Sigmoid colon (tissue), 7 donors: ENCODE measurements around the gene ZIM2. TPM values are rescaled to one million over a fixed set of nuclear protein-coding genes. Genes with fewer than 3 reads are reported as not detected.
A peak's percentile ranks its signal among the peaks of the same experiment; 100 is the strongest.

ENCODE experiments used
- DNase-seq: peaks from one replicate; pipeline ENCODE4 v3.0.0-alpha.2; 2019
- H3K27ac ChIP-seq, 4 donors: fragments of 200-600 bp; sonication (generic); one replicate each; pipeline ENCODE4 v1.5.1; 2016 to 2019; ENCODE audit warnings: mild to moderate bottlenecking in 1 of 4
- H3K27me3 ChIP-seq, 3 donors: fragments of 200-600 bp; sonication (generic); one replicate each; pipeline ENCODE4 v1.5.1; 2019; ENCODE audit warnings: mild to moderate bottlenecking in 1 of 3
- H3K36me3 ChIP-seq, 4 donors: fragments of 200-600 bp; sonication (generic); one replicate each; pipeline ENCODE4 v1.5.1; 2016 to 2019
- H3K4me1 ChIP-seq, 4 donors: fragments of 200-600 bp; sonication (generic); one replicate each; pipeline ENCODE4 v1.5.1; 2017 to 2019
- H3K4me3 ChIP-seq, 4 donors: fragments of 200-600 bp; sonication (generic); one replicate each; pipeline ENCODE4 v1.5.1; 2017 to 2019; ENCODE audit warnings: mild to moderate bottlenecking in 2 of 4, moderate library complexity in 1 of 4
- H3K9me3 ChIP-seq, 4 donors: fragments of 200-600 bp in 3 of 4; sonication (generic) in 3 of 4; one replicate each; pipeline versions ENCODE4 v1.5.1 to v1.6.1; 2013 to 2019
- CTCF ChIP-seq, 4 experiments: fragments of 450-650 bp in 3 of 4; fragments of 200-600 bp in 1 of 4; IDR thresholded peaks; one replicate each; pipeline ENCODE4 v1.5.1; 2016 to 2019; ENCODE audit warnings: antibody characterized with exemption in 4 of 4, mild to moderate bottlenecking in 3 of 4, moderate library complexity in 2 of 4
- EP300 ChIP-seq, 4 donors: sonication (generic); formaldehyde crosslinking; IDR thresholded peaks; one replicate each; pipeline ENCODE4 v1.6.1; 2017; ENCODE audit warnings: antibody characterized with exemption in 4 of 4
- POLR2A ChIP-seq, 2 donors: fragments of 450-650 bp; IDR thresholded peaks; one replicate each; pipeline ENCODE4 v1.6.1; 2016; ENCODE audit warnings: antibody characterized with exemption in 2 of 2, mild to moderate bottlenecking in 2 of 2, moderate library complexity in 2 of 2
- POLR2AphosphoS5 ChIP-seq, 4 donors: sonication (generic); formaldehyde crosslinking; IDR thresholded peaks; one replicate each; pipeline ENCODE4 v1.6.1; 2017; ENCODE audit warnings: antibody characterized with exemption in 4 of 4
- WGBS, 2 donors: extraction: QIAGEN DNeasy Blood & Tissue Kit; methylation state at CpG; one replicate each; pipeline ENCODE4 v1.1.7; 2013; 5-methylcytosine and 5-hydroxymethylcytosine counted together
- intact Hi-C: fragments of 100-400 bp; cut with DNase I; formaldehyde crosslinking; loops from one replicate; pipeline ENCODE4 v1.15.1; 2023
- polyA plus RNA-seq, 3 donors: library from polyadenylated mRNA; stranded (reverse); fragments of 200-250 nt; gene quantifications; one replicate each; pipeline ENCODE4 v1.2.3, GENCODE V29; 2013
- total RNA-seq, 4 donors: library from RNA; depleted of rRNA; stranded (reverse); fragments of >200 nt; gene quantifications; one replicate each; pipeline ENCODE4 v1.1.0, GENCODE V29; 2016
- donor health status: healthy with polysubstance abuse.
- donor health status: Bipolar disorder and iron deficiency.
- donor health status: healthy.

ZIM2 gene
- total and polyA plus RNA-seq, 7 donors: 0.09 to 1.6 (median 0.83) TPM; not detected in 2

GRCh38 chr19:56750658-56751057 lies 89.9 kb downstream of the ZIM2 start:
- no peaks in the 10 kb centered on the region for H3K27me3 ChIP-seq
- TF ChIP-seq EP300 (IDR thresholded peaks at IDR 0.05): no peak
- TF ChIP-seq CTCF (IDR thresholded peaks at IDR 0.05): no peak
- no peak for TF ChIP-seq POLR2AphosphoS5 (IDR thresholded peaks at IDR 0.05)
- no peak for TF ChIP-seq POLR2A (IDR thresholded peaks at IDR 0.05)
- 74 to 83% methylated on average over 11 of the region's 11 CpGs for WGBS, 2 donors
- no peak overlapping the region for H3K4me3 ChIP-seq
- H3K36me3 ChIP-seq: no peaks in the 10 kb centered on the region
- intact Hi-C loops: no loop called here
- no peak overlapping the region for H3K27ac ChIP-seq
- H3K9me3 ChIP-seq: peaks cover 0 to 3% (median 0%) of the 10 kb centered on the region in 4 donors
- H3K4me1 ChIP-seq: peaks cover 0 to 8% (median 0%) of the 10 kb centered on the region in 4 donors
- DNase-seq: no peak

GRCh38 chr19:56748378-56748777 lies 92.1 kb downstream of the ZIM2 start:
- WGBS, 2 donors: 24 to 27% methylated on average over 5 of the region's 5 CpGs
- peak; percentile 35 to 59 (median 49) for TF ChIP-seq CTCF (IDR thresholded peaks at IDR 0.05)
- no peak for TF ChIP-seq POLR2A (IDR thresholded peaks at IDR 0.05)
- no peaks in the 10 kb centered on the region for H3K27me3 ChIP-seq
- H3K9me3 ChIP-seq: peaks cover 0 to 3% (median 0%) of the 10 kb centered on the region in 4 donors
- intact Hi-C loops: loop anchor here (1.0 kb wide), 3 partner anchors 89 to 351 kb away; no protein-coding TSS in a partner anchor
- H3K4me1 ChIP-seq: peaks cover 0 to 8% (median 0%) of the 10 kb centered on the region in 4 donors
- no peak overlapping the region for H3K4me3 ChIP-seq
- H3K36me3 ChIP-seq: no peaks in the 10 kb centered on the region
- no peak overlapping the region for H3K27ac ChIP-seq
- DNase-seq: no peak

GRCh38 chr19:56746367-56746766 lies 94.2 kb downstream of the ZIM2 start:
- no peak for TF ChIP-seq CTCF (IDR thresholded peaks at IDR 0.05)
- no peak for TF ChIP-seq EP300 (IDR thresholded peaks at IDR 0.05)
- TF ChIP-seq POLR2A (IDR thresholded peaks at IDR 0.05): no peak
- TF ChIP-seq POLR2AphosphoS5 (IDR thresholded peaks at IDR 0.05): no peak
- Histone ChIP-seq H3K27ac (no peak overlapping the region), H3K9me3 (peaks cover 0 to 3% (median 0%) of the 10 kb centered on the region in 4 donors), H3K36me3 (no peaks in the 10 kb centered on the region), H3K4me3 (no peak overlapping the region), H3K4me1 (peaks cover 0 to 8% (median 0%) of the 10 kb centered on the region in 4 donors), H3K27me3 (no peaks in the 10 kb centered on the region)
- 33 to 50% methylated on average over 3 of the region's 3 CpGs for WGBS, 2 donors
- no peak for DNase-seq
- intact Hi-C loops: no loop called here

GRCh38 chr19:56740501-56740900 lies 100.0 kb downstream of the ZIM2 start:
- H3K4me1 ChIP-seq: no peaks in the 10 kb centered on the region
- H3K27ac ChIP-seq: no peak overlapping the region
- DNase-seq: no peak
- TF ChIP-seq POLR2AphosphoS5 (IDR thresholded peaks at IDR 0.05): no peak
- no peaks in the 10 kb centered on the region for H3K36me3 ChIP-seq
- 44 to 47% methylated on average over 3 of the region's 3 CpGs for WGBS, 2 donors
- H3K9me3 ChIP-seq: peaks cover 0 to 8% (median 0%) of the 10 kb centered on the region in 4 donors
- intact Hi-C loops: no loop called here
- H3K27me3 ChIP-seq: peaks cover 0 to 3% (median 0%) of the 10 kb centered on the region in 3 donors
- H3K4me3 ChIP-seq: no peak overlapping the region

- Histone ChIP-seq H3K36me3 (no peaks in the 10 kb centered on the region), H3K4me1 (no peaks in the 10 kb centered on the region), H3K27ac (no peak overlapping the region), H3K9me3 (peaks cover 0 to 12% (median 0%) of the 10 kb centered on the region in 4 donors), H3K4me3 (no peak overlapping the region), H3K27me3 (peaks cover 0 to 6% (median 0%) of the 10 kb centered on the region in 3 donors)
- no peak for DNase-seq
- intact Hi-C loops: no loop called here
- no peak for TF ChIP-seq POLR2AphosphoS5 (IDR thresholded peaks at IDR 0.05)
- no peak for TF ChIP-seq POLR2A (IDR thresholded peaks at IDR 0.05)
- no peak for TF ChIP-seq CTCF (IDR thresholded peaks at IDR 0.05)
- no peak for TF ChIP-seq EP300 (IDR thresholded peaks at IDR 0.05)
- 84 to 87% methylated on average over 6 of the region's 6 CpGs for WGBS, 2 donors
Measured at GRCh38 chr19:56736571-56736970, 104.0 kb downstream of the ZIM2 start.
